Loucy (cell line): Measurements from ENCODE around the gene PACSIN1.

ENCODE experiments used
- EZH2phosphoT487 ChIP-seq: fragments of 200-600 bp; IDR thresholded peaks from 2 replicates; pipeline ENCODE4 v1.6.1; 2018; ENCODE audit warnings: antibody characterized with exemption, mild to moderate bottlenecking, moderate library complexity, borderline replicate concordance
- TF ChIP-seq, protein P1 (sequence below): fragments of 200-600 bp; sonication (generic); conservative IDR thresholded peaks from 2 replicates; pipeline ENCODE4 v1.5.1; 2014; ENCODE audit warnings: mild to moderate bottlenecking, antibody characterized with exemption, low read length

DNA sequence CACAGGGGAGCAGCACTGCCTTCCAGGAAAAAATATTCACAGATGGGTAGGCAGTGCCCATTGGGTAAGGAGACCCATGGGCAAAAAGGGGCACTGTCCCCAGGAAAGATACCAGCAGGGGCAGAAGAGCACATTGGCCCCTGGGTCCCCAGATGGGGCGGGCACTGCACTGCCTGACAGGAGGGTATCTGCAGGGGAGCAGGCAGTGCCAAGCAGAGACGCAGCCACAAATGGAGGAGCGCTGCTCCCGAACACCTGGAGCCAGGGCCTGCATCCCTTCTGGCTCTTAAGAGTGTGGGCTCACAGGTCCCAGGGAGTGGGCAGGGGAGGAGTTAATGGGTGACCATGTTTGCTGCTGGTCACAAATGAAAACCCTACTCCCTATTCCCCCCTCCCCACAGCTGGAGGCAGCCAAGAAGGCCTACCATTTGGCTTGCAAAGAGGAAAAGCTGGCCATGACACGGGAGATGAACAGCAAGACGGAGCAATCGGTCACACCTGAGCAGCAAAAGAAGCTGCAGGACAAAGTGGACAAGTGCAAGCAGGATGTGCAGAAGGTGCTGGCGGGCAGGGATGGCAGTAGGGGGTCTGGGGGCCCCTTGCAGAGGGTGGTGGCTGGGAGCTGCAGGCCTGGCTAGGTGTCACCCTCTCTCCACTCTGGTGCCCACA is 63.3 kb downstream of the PACSIN1 start:
- TF ChIP-seq, protein P1, sequence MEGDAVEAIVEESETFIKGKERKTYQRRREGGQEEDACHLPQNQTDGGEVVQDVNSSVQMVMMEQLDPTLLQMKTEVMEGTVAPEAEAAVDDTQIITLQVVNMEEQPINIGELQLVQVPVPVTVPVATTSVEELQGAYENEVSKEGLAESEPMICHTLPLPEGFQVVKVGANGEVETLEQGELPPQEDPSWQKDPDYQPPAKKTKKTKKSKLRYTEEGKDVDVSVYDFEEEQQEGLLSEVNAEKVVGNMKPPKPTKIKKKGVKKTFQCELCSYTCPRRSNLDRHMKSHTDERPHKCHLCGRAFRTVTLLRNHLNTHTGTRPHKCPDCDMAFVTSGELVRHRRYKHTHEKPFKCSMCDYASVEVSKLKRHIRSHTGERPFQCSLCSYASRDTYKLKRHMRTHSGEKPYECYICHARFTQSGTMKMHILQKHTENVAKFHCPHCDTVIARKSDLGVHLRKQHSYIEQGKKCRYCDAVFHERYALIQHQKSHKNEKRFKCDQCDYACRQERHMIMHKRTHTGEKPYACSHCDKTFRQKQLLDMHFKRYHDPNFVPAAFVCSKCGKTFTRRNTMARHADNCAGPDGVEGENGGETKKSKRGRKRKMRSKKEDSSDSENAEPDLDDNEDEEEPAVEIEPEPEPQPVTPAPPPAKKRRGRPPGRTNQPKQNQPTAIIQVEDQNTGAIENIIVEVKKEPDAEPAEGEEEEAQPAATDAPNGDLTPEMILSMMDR: no peak
- no peak for TF ChIP-seq EZH2phosphoT487
